Measurements from ENCODE around the gene SPRY4.

The SPRY4 gene

DNA sequence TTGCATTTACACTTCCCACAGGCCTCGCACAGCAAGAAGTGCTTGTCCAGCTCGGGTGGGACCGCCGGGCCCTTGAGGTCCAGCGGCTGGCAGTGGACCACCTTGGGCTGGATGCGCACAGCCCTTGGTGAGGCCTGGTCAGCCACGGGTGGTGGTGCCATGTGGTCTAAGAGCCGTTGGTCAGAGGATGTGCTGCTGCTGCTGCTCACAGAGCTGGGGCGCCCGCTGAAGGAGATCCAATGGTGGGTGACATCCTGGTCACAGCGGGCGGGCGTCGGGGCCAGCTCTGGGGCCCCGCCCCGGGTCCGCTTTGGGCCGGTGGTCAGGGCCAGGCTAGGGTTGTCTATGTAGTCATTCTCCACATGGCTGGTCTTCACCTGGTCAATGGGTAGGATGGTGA is 10.2 kb downstream of the SPRY4 start:
- Histone ChIP-seq H3K9me3 (replicated peaks; ENCODE audit: insufficient read depth, low read length) (no peaks in the 10 kb centered on the region), H3K9ac (ENCODE audit: low read length) (no peak overlapping the region), H3K36me3 (replicated peaks; ENCODE audit: insufficient read depth, low read length) (no peaks in the 10 kb centered on the region), H3K4me3 (ENCODE audit: low read length) (no peak overlapping the region), H4K20me1 (ENCODE audit: insufficient read depth, low read length) (no peaks in the 10 kb centered on the region), H2AFZ (ENCODE audit: low read length) (no peak overlapping the region), H3F3A (ENCODE audit: insufficient read depth, low read length) (no peaks in the 10 kb centered on the region), H3K4me1 (ENCODE audit: low read length) (no peaks in the 10 kb centered on the region), H3K9me2 (replicated peaks; ENCODE audit: insufficient read depth, low read length) (no peaks in the 10 kb centered on the region), H3K27ac (ENCODE audit: low read length) (no peak overlapping the region), H3K27me3 (replicated peaks; ENCODE audit: insufficient read depth, low read length) (no peaks in the 10 kb centered on the region), H3K79me2 (ENCODE audit: low read length) (no peaks in the 10 kb centered on the region), H3K4me2 (ENCODE audit: low read depth, low read length) (no peak overlapping the region)
- no peak for TF ChIP-seq EZH2 (optimal IDR thresholded peaks at IDR 0.05; ENCODE audit: low read depth, low read length)
- TF ChIP-seq, protein P1, sequence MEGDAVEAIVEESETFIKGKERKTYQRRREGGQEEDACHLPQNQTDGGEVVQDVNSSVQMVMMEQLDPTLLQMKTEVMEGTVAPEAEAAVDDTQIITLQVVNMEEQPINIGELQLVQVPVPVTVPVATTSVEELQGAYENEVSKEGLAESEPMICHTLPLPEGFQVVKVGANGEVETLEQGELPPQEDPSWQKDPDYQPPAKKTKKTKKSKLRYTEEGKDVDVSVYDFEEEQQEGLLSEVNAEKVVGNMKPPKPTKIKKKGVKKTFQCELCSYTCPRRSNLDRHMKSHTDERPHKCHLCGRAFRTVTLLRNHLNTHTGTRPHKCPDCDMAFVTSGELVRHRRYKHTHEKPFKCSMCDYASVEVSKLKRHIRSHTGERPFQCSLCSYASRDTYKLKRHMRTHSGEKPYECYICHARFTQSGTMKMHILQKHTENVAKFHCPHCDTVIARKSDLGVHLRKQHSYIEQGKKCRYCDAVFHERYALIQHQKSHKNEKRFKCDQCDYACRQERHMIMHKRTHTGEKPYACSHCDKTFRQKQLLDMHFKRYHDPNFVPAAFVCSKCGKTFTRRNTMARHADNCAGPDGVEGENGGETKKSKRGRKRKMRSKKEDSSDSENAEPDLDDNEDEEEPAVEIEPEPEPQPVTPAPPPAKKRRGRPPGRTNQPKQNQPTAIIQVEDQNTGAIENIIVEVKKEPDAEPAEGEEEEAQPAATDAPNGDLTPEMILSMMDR (IDR thresholded peaks at IDR 0.05; ENCODE audit: low read length), result no peak
- no peak for TF ChIP-seq EZH2phosphoT487 (IDR thresholded peaks at IDR 0.05; ENCODE audit: low read length)
- no peak for DNase-seq

DNA sequence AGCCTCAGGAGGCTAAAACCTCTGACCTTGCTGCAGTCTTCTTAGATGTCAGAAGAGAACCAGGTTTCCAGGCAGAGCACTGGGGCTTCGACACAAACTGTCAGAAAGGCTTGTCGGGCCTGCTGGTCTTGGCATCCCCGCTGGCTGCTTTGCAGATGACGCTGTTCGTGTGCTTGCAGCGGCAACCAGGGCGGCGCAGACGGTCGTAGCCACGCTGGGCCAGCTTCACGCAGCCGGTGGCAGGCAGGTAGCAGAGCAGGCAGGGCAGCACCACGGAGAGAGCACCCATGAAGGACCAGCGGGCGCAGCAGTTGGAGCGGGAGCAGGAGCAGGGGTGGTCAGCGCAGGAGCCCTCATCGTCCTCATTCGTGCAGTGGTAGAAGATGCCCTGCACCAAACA is 10.7 kb downstream of the SPRY4 start:
- no peak overlapping the region for H3K4me2 ChIP-seq (ENCODE audit: low read depth, low read length)
- DNase-seq, result no peak

DNA sequence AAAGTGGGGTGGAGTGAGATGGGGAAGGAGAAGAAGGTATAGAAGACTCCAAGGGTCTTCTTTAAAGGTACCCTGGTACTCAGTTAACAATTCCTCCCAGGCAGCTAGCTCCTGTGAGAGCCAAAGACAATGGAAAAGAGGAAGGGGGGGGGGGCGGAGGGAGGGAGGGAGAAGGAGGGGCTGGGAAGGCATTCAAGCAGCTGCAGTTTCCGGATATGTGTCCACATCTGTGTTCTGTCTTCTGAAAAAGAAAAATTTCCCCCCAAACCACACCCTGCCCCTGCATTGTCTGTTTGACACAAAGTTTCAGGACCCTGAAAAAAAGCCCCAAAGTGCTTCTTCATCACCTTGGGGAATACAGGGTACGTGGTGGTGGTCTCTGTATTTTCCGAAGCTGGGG is 11.1 kb downstream of the SPRY4 start:
- Histone ChIP-seq H3K27me3 (replicated peaks; ENCODE audit: insufficient read depth, low read length) (no peaks in the 10 kb centered on the region), H4K20me1 (ENCODE audit: insufficient read depth, low read length) (no peaks in the 10 kb centered on the region), H3K4me3 (ENCODE audit: low read length) (no peak overlapping the region), H3K9ac (ENCODE audit: low read length) (no peak overlapping the region), H3K79me2 (ENCODE audit: low read length) (no peaks in the 10 kb centered on the region), H3F3A (ENCODE audit: insufficient read depth, low read length) (no peaks in the 10 kb centered on the region), H3K9me3 (replicated peaks; ENCODE audit: insufficient read depth, low read length) (no peaks in the 10 kb centered on the region), H3K4me2 (ENCODE audit: low read depth, low read length) (no peak overlapping the region), H3K27ac (ENCODE audit: low read length) (no peak overlapping the region), H3K4me1 (ENCODE audit: low read length) (no peaks in the 10 kb centered on the region), H3K36me3 (replicated peaks; ENCODE audit: insufficient read depth, low read length) (no peaks in the 10 kb centered on the region), H2AFZ (ENCODE audit: low read length) (no peak overlapping the region), H3K9me2 (replicated peaks; ENCODE audit: insufficient read depth, low read length) (no peaks in the 10 kb centered on the region)
- TF ChIP-seq, protein P1 (IDR thresholded peaks at IDR 0.05; ENCODE audit: low read length), result no peak
- TF ChIP-seq EZH2phosphoT487 (IDR thresholded peaks at IDR 0.05; ENCODE audit: low read length), result no peak
- TF ChIP-seq EZH2 (optimal IDR thresholded peaks at IDR 0.05; ENCODE audit: low read depth, low read length), result no peak
- no peak for DNase-seq

More for the DNA sequence above, 10.7 kb downstream of the SPRY4 start:
- H3K4me1 ChIP-seq (ENCODE audit: low read length), result no peaks in the 10 kb centered on the region
- TF ChIP-seq EZH2phosphoT487 (IDR thresholded peaks at IDR 0.05; ENCODE audit: low read length), result no peak
- no peak for TF ChIP-seq EZH2 (optimal IDR thresholded peaks at IDR 0.05; ENCODE audit: low read depth, low read length)
- TF ChIP-seq, protein P1 (IDR thresholded peaks at IDR 0.05; ENCODE audit: low read length), result no peak
- H3K9ac ChIP-seq (ENCODE audit: low read length), result no peak overlapping the region
- no peaks in the 10 kb centered on the region for H4K20me1 ChIP-seq (ENCODE audit: insufficient read depth, low read length)
- H3K9me2 ChIP-seq (replicated peaks; ENCODE audit: insufficient read depth, low read length), result no peaks in the 10 kb centered on the region
- H3F3A ChIP-seq (ENCODE audit: insufficient read depth, low read length), result no peaks in the 10 kb centered on the region
- H3K9me3 ChIP-seq (replicated peaks; ENCODE audit: insufficient read depth, low read length), result no peaks in the 10 kb centered on the region
- H2AFZ ChIP-seq (ENCODE audit: low read length), result no peak overlapping the region
- no peak overlapping the region for H3K27ac ChIP-seq (ENCODE audit: low read length)
- no peak overlapping the region for H3K4me3 ChIP-seq (ENCODE audit: low read length)
- no peaks in the 10 kb centered on the region for H3K36me3 ChIP-seq (replicated peaks; ENCODE audit: insufficient read depth, low read length)
- no peaks in the 10 kb centered on the region for H3K79me2 ChIP-seq (ENCODE audit: low read length)
- H3K27me3 ChIP-seq (replicated peaks; ENCODE audit: insufficient read depth, low read length), result no peaks in the 10 kb centered on the region
